Tibial nerve (tissue), 4 donors: ENCODE measurements around the gene MID1IP1. TPM values are rescaled to one million over a fixed set of nuclear protein-coding genes. Genes with fewer than 3 reads are reported as not detected.

ENCODE experiments used
- DNase-seq, 2 donors: peaks; one replicate each; pipeline ENCODE4 v3.0.0-alpha.2; 2019; ENCODE audit warnings: low spot score in 2 of 2
- H3K27ac ChIP-seq, 4 donors: fragments of 200-600 bp; sonication (generic) in 3 of 4; one replicate each; pipeline ENCODE4 v1.5.1; 2017 to 2019; ENCODE audit warnings: mild to moderate bottlenecking in 1 of 4
- H3K27me3 ChIP-seq, 2 donors: fragments of 200-600 bp; sonication (generic) in 1 of 2; one replicate each; pipeline versions ENCODE4 v1.5.1 to v1.6.0; 2017 to 2019
- H3K36me3 ChIP-seq, 3 donors: fragments of 200-600 bp; sonication (generic); one replicate each; pipeline ENCODE4 v1.5.1; 2018 to 2019
- H3K4me1 ChIP-seq, 4 donors: fragments of 200-600 bp; sonication (generic) in 3 of 4; one replicate each; pipeline ENCODE4 v1.5.1; 2017 to 2019
- H3K4me3 ChIP-seq, 4 donors: fragments of 200-600 bp; sonication (generic) in 3 of 4; one replicate each; pipeline ENCODE4 v1.5.1; 2017 to 2019; ENCODE audit warnings: mild to moderate bottlenecking in 1 of 4, moderate library complexity in 1 of 4
- H3K9me3 ChIP-seq, 4 donors: fragments of 200-600 bp; sonication (generic) in 3 of 4; one replicate each; pipeline ENCODE4 v1.5.1; 2017 to 2019
- CTCF ChIP-seq, 5 experiments: fragments of 200-600 bp in 3 of 5; fragments of 450-650 bp in 2 of 5; sonication (generic) in 3 of 5; IDR thresholded peaks; one replicate each; pipeline ENCODE4 v1.5.1; 2016 to 2019; ENCODE audit warnings: antibody characterized with exemption in 5 of 5, mild to moderate bottlenecking in 3 of 5, moderate library complexity in 2 of 5
- EP300 ChIP-seq, 2 donors: sonication (generic); formaldehyde crosslinking; IDR thresholded peaks; one replicate each; pipeline ENCODE4 v1.6.1; 2017; ENCODE audit warnings: antibody characterized with exemption in 2 of 2, mild to moderate bottlenecking in 1 of 2
- POLR2A ChIP-seq, 2 donors: fragments of 450-650 bp; IDR thresholded peaks; one replicate each; pipeline ENCODE4 v1.6.1; 2017; ENCODE audit warnings: antibody characterized with exemption in 2 of 2, mild to moderate bottlenecking in 2 of 2, moderate library complexity in 2 of 2
- WGBS, 2 donors: methylation state at CpG; one replicate each; pipeline ENCODE4 v1.1.5; 2018; 5-methylcytosine and 5-hydroxymethylcytosine counted together
- total RNA-seq, 4 donors: library from RNA; depleted of rRNA; stranded (reverse); fragments of >200 nt; gene quantifications; one replicate each; pipeline ENCODE4 v1.1.0, GENCODE V29; 2016

The MID1IP1 gene
- total RNA-seq, 4 donors from 2014 or later: 67.5 to 153 (median 97.1) TPM

GRCh38 chrX:38799995-38800580 is 1.2 kb upstream of the MID1IP1 start:
- WGBS, 2 donors: 75 to 79% methylated on average over 4 to 5 of the region's 5 CpGs
- no peak overlapping the region for H3K27ac ChIP-seq
- H3K36me3 ChIP-seq: peaks cover 0 to 3% (median 0%) of the 10 kb centered on the region in 3 donors
- no peak for DNase-seq
- TF ChIP-seq POLR2A (IDR thresholded peaks at IDR 0.05) (no peak), CTCF (IDR thresholded peaks at IDR 0.05) (peak in 1 of 5 experiments; percentile 16)
- H3K27me3 ChIP-seq: no peaks in the 10 kb centered on the region
- H3K9me3 ChIP-seq: no peaks in the 10 kb centered on the region
- H3K4me3 ChIP-seq: no peak overlapping the region
- peaks cover 0 to 16% (median 0%) of the 10 kb centered on the region in 4 donors for H3K4me1 ChIP-seq

- Histone ChIP-seq H3K36me3 (peaks cover 0 to 4% (median 0%) of the 10 kb centered on the region in 3 donors), H3K27ac (peak overlapping the region; percentile 60 to 95 (median 92)), H3K27me3 (no peaks in the 10 kb centered on the region), H3K4me1 (peaks cover 0 to 32% (median 0%) of the 10 kb centered on the region in 4 donors), H3K9me3 (no peaks in the 10 kb centered on the region), H3K4me3 (peak overlapping the region; percentile 42 to 71 (median 61))
- no peak for DNase-seq
- 0 to 48% methylated on average over 1 to 3 of the region's 3 CpGs for WGBS, 2 donors
- TF ChIP-seq EP300 (IDR thresholded peaks at IDR 0.05) (no peak), CTCF (IDR thresholded peaks at IDR 0.05) (no peak), POLR2A (IDR thresholded peaks at IDR 0.05) (no peak)
Observed at GRCh38 chrX:38803243-38803587, 2.0 kb downstream of the MID1IP1 start.

- peak overlapping the region; percentile 60 to 95 (median 92) for H3K27ac ChIP-seq
- peak overlapping the region; percentile 42 to 71 (median 61) for H3K4me3 ChIP-seq
- H3K36me3 ChIP-seq: peaks cover 0 to 4% (median 0%) of the 10 kb centered on the region in 3 donors
- peak; percentile 67 to 68 for DNase-seq
- peaks cover 0 to 38% (median 0%) of the 10 kb centered on the region in 4 donors for H3K4me1 ChIP-seq
- 2 to 47% methylated on average over 9 to 52 of the region's 64 CpGs for WGBS, 2 donors
- H3K9me3 ChIP-seq: no peaks in the 10 kb centered on the region
- TF ChIP-seq CTCF (IDR thresholded peaks at IDR 0.05) (peak in 1 of 5 experiments; percentile 8), POLR2A (IDR thresholded peaks at IDR 0.05) (peak; percentile 50 to 69), EP300 (IDR thresholded peaks at IDR 0.05) (peak in 1 of 2 donors; percentile 77)
- no peaks in the 10 kb centered on the region for H3K27me3 ChIP-seq
Observed at GRCh38 chrX:38803588-38804431, 2.6 kb downstream of the MID1IP1 start.

- TF ChIP-seq POLR2A (IDR thresholded peaks at IDR 0.05) (no peak), EP300 (IDR thresholded peaks at IDR 0.05) (no peak), CTCF (IDR thresholded peaks at IDR 0.05) (no peak)
- Histone ChIP-seq H3K4me3 (peak overlapping the region; percentile 42 to 71 (median 61)), H3K36me3 (peaks cover 0 to 4% (median 0%) of the 10 kb centered on the region in 3 donors), H3K4me1 (peaks cover 0 to 43% (median 0%) of the 10 kb centered on the region in 4 donors), H3K27ac (peak overlapping the region; percentile 60 to 95 (median 92)), H3K9me3 (no peaks in the 10 kb centered on the region), H3K27me3 (no peaks in the 10 kb centered on the region)
- WGBS, 2 donors: 17% methylated on average over 9 of the region's 19 CpGs; no CpG with 5 or more reads in 1 of the 2 donors
- no peak for DNase-seq
Observed at GRCh38 chrX:38804432-38804681, 3.1 kb downstream of the MID1IP1 start.
